ENCODE results near the gene CLCN3.

- TF ChIP-seq CTCF (conservative IDR thresholded peaks at IDR 0.05; ENCODE audit: low read depth, low read length) (no peak), EZH2 (IDR thresholded peaks at IDR 0.05; ENCODE audit: low read length, unreplicated experiment) (no peak)
These were observed 150.0 kb downstream of the CLCN3 start for GRCh38 chr4:169770416-169770815.
